WERI-Rb-1 (cell line): ENCODE measurements around the gene EMILIN2.

Experiments
- DNase-seq: peaks from one replicate; pipeline ENCODE4 v3.0.0-alpha.2; 2020
- H3K27ac ChIP-seq: fragments of 250-450 bp; sonication (Bioruptor Pico); 2 replicates; pipeline ENCODE4 v1.5.1; 2020; ENCODE audit warnings: mild to moderate bottlenecking, moderate library complexity
- H3K27me3 ChIP-seq: fragments of 250-450 bp; sonication (Bioruptor Pico); 2 replicates; pipeline ENCODE4 v1.5.1; 2021; ENCODE audit warnings: mild to moderate bottlenecking, low read depth, moderate library complexity; ENCODE audit not compliant: insufficient read depth, severe bottlenecking
- H3K36me3 ChIP-seq: fragments of 250-450 bp; sonication (Bioruptor Pico); 2 replicates; pipeline ENCODE4 v1.5.1; 2020; ENCODE audit warnings: mild to moderate bottlenecking, moderate library complexity
- H3K4me3 ChIP-seq: 2 replicates; pipeline ENCODE4 v1.5.1; 2011; ENCODE audit warnings: low read depth, mild to moderate bottlenecking, control low read depth, low read length
- H3K9me3 ChIP-seq: fragments of 250-450 bp; sonication (Bioruptor Pico); 2 replicates; pipeline ENCODE4 v1.5.1; 2021; ENCODE audit warnings: mild to moderate bottlenecking, moderate library complexity; ENCODE audit not compliant: severe bottlenecking
- CTCF ChIP-seq: IDR thresholded peaks from 2 replicates; pipeline ENCODE4 v1.5.1; 2011; ENCODE audit warnings: low read depth, mild to moderate bottlenecking, control low read depth, inconsistent platforms, low read length

Gene EMILIN2

GRCh38 chr18:2908166-2908945 is 61.5 kb downstream of the EMILIN2 start:
- no peak for TF ChIP-seq CTCF
- no peaks in the 10 kb centered on the region for H3K27me3 ChIP-seq
- no peak overlapping the region for H3K27ac ChIP-seq
- H3K36me3 ChIP-seq, result no peaks in the 10 kb centered on the region
- no peak for DNase-seq
- no peak overlapping the region for H3K4me3 ChIP-seq
- H3K9me3 ChIP-seq, result no peaks in the 10 kb centered on the region

- Histone ChIP-seq H3K36me3 (no peaks in the 10 kb centered on the region; the same call in 1 of the 2 replicates), H3K4me3 (no peak overlapping the region), H3K27ac (no peak overlapping the region), H3K9me3 (no peaks in the 10 kb centered on the region), H3K27me3 (no peaks in the 10 kb centered on the region)
- no peak for TF ChIP-seq CTCF
- DNase-seq, result no peak
These were observed 62.1 kb downstream of the EMILIN2 start for GRCh38 chr18:2908946-2909335.

- Histone ChIP-seq H3K27ac (no peak overlapping the region), H3K4me3 (no peak overlapping the region), H3K27me3 (no peaks in the 10 kb centered on the region), H3K9me3 (no peaks in the 10 kb centered on the region), H3K36me3 (peaks cover 4% of the 10 kb centered on the region; the same call in 1 of the 2 replicates)
- no peak for TF ChIP-seq CTCF
- DNase-seq, result no peak
These were observed 62.8 kb downstream of the EMILIN2 start for GRCh38 chr18:2909431-2910140.

GRCh38 chr18:2910261-2910660 is 63.5 kb downstream of the EMILIN2 start:
- no peak for TF ChIP-seq CTCF
- H3K27me3 ChIP-seq, result no peaks in the 10 kb centered on the region
- H3K27ac ChIP-seq, result no peak overlapping the region
- peaks cover 4% of the 10 kb centered on the region; the same call in 1 of the 2 replicates for H3K36me3 ChIP-seq
- H3K4me3 ChIP-seq, result no peak overlapping the region
- DNase-seq, result no peak
- no peaks in the 10 kb centered on the region for H3K9me3 ChIP-seq

GRCh38 chr18:2910751-2911425 is 64.1 kb downstream of the EMILIN2 start:
- H3K4me3 ChIP-seq, result no peak overlapping the region
- DNase-seq, result no peak
- no peak for TF ChIP-seq CTCF
- H3K27ac ChIP-seq, result no peak overlapping the region
- no peaks in the 10 kb centered on the region for H3K27me3 ChIP-seq
- H3K36me3 ChIP-seq, result peaks cover 4% of the 10 kb centered on the region; the same call in 1 of the 2 replicates
- H3K9me3 ChIP-seq, result no peaks in the 10 kb centered on the region
